ENCODE results near the gene KIF25. TPM values are rescaled to one million over a fixed set of nuclear protein-coding genes. Genes with fewer than 3 reads are reported as not detected.

Gene KIF25
- total and polyA plus RNA-seq, 9 donors: 0.32 to 1.2 (median 0.74) TPM; not detected in 4

DNA sequence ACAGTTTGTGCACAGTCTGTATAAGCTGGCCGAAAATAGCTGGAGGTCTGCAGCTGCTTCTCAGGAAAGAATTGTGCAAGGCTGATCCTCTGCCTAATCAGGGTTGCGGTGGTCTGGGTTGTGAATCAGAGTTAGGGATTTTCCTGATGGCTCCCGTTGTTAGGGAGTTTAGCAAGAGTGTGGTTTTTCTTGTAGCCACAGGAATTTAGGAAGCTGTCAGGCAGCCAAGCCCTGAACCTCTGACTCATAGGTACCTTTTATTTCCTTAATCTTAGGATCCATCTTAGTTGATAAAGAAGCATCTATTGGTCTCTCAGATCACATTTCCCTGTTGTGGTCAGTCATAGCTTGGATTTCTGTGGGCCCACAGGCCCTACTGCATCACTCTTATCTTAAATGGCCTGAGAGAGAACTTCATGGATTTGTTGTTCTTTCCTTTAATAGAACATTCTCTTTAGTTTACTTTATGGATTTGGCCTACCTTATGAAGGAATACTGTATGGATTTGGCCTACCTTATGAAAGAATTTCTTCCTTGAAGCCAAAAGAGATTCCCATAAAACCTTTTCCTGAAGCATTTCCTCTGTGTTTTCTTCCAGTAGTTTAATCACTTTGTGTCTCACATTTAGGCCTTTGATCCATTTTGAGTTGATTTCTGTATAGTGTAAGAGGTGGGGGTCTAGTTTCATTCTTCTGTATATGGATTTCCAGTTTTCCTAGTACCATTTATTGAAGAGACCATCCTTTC is 10.3 kb downstream of the KIF25 start:
- TF ChIP-seq POLR2A (IDR thresholded peaks at IDR 0.05) (no peak), EP300 (IDR thresholded peaks at IDR 0.05) (no peak)
- TF ChIP-seq, protein P1, sequence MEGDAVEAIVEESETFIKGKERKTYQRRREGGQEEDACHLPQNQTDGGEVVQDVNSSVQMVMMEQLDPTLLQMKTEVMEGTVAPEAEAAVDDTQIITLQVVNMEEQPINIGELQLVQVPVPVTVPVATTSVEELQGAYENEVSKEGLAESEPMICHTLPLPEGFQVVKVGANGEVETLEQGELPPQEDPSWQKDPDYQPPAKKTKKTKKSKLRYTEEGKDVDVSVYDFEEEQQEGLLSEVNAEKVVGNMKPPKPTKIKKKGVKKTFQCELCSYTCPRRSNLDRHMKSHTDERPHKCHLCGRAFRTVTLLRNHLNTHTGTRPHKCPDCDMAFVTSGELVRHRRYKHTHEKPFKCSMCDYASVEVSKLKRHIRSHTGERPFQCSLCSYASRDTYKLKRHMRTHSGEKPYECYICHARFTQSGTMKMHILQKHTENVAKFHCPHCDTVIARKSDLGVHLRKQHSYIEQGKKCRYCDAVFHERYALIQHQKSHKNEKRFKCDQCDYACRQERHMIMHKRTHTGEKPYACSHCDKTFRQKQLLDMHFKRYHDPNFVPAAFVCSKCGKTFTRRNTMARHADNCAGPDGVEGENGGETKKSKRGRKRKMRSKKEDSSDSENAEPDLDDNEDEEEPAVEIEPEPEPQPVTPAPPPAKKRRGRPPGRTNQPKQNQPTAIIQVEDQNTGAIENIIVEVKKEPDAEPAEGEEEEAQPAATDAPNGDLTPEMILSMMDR (IDR thresholded peaks at IDR 0.05): no peak
- intact Hi-C loops (cut with DNase I): no loop called here

GRCh38 chr6:168009331-168009730 is 11.9 kb downstream of the KIF25 start:
- Histone ChIP-seq H3K4me1 (ENCODE audit: insufficient read depth) (peaks cover 3% of the 10 kb centered on the region), H3K36me3 (no peaks in the 10 kb centered on the region), H3K27me3 (no peaks in the 10 kb centered on the region), H3K4me3 (no peak overlapping the region), H3K27ac (no peak overlapping the region), H3K9me3 (no peaks in the 10 kb centered on the region)
- DNase-seq: no peak
- WGBS, 3 donors: 58 to 73% (median 69%) methylated on average over 3 of the region's 3 CpGs
- intact Hi-C loops (cut with DNase I): no loop called here
- TF ChIP-seq, protein P1 (IDR thresholded peaks at IDR 0.05): no peak
- TF ChIP-seq EP300 (IDR thresholded peaks at IDR 0.05): no peak
- TF ChIP-seq POLR2A (IDR thresholded peaks at IDR 0.05): no peak

More for the DNA sequence above, 10.3 kb downstream of the KIF25 start:
- Histone ChIP-seq H3K27me3 (no peaks in the 10 kb centered on the region), H3K36me3 (no peaks in the 10 kb centered on the region), H3K4me3 (no peak overlapping the region), H3K27ac (no peak overlapping the region), H3K4me1 (ENCODE audit: insufficient read depth) (no peaks in the 10 kb centered on the region), H3K9me3 (no peaks in the 10 kb centered on the region)
- DNase-seq: no peak
- WGBS, 3 donors: 2 to 14% (median 6%) methylated on average over 3 of the region's 3 CpGs

DNA sequence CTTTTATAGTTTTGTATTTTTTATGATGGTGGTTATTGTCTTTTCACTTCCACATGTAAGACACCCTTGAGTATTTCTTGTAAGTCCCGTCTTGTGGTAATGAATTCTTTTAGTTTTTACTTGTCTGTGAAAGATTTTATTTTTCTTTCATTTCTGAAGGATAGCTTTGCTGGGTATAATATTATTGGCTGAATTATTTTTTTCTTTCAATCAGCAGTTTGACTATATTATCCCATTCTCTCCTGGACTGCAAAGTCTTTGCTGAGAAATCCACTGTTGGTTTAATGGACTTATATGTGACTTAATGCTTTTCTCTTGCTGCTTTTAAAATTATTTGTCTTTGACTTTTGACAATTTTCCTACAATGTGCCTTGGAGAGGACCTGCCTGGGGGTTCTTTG is 13.8 kb downstream of the KIF25 start:
- WGBS, 3 donors: 89 to 95% (median 89%) methylated on average over 1 of the region's 1 CpG
- TF ChIP-seq POLR2A (IDR thresholded peaks at IDR 0.05): no peak
- TF ChIP-seq, protein P1 (IDR thresholded peaks at IDR 0.05): no peak
- TF ChIP-seq EP300 (IDR thresholded peaks at IDR 0.05): no peak
- intact Hi-C loops (cut with DNase I): no loop called here
- Histone ChIP-seq H3K27ac (no peak overlapping the region), H3K9me3 (no peaks in the 10 kb centered on the region), H3K4me1 (ENCODE audit: insufficient read depth) (peaks cover 5% of the 10 kb centered on the region), H3K4me3 (no peak overlapping the region), H3K36me3 (no peaks in the 10 kb centered on the region), H3K27me3 (no peaks in the 10 kb centered on the region)
- DNase-seq: no peak

DNA sequence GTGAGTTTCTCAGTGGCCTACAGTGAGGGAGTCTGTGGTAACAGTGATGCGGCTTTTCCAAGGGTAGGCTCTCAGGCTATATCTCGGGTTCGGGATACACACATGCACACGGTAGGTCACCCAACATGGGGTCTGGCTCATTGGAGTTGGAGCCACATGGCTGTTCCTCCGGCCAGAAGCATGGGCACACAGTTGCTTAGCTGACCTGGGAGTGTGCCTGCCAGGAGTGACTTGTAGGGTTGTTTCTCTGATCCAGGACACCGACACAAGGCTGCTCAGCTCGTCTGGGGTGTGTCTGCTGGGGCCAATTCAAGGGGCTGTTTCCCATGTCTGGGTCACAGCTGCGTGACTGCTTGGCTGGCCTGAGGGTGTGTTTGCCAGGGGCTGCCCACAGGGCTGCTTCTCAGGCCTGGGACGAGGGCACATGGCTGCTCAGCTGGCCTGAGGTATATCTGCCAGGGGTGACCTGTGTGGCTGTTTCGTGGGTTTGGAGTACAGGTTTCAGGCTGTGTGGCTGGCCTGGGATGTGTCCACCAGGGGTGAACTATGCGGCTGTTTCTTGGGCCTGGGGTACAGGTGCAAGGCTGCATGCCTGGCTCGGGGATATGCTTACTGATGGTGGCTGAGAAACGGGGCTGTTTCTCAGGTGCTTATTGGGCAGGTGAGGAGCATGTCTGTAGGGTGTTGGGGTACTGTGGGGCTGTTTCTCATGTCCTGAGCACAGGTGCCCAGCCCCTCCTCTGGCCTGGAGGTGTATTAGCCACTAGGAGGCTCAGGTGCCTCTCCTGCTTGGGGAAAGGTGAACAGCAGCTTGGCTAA is 15.2 kb downstream of the KIF25 start:
- 78 to 96% (median 82%) methylated on average over 13 of the region's 13 CpGs for WGBS, 3 donors
- Histone ChIP-seq H3K27me3 (no peaks in the 10 kb centered on the region), H3K9me3 (no peaks in the 10 kb centered on the region), H3K4me1 (ENCODE audit: insufficient read depth) (peaks cover 12% of the 10 kb centered on the region), H3K4me3 (no peak overlapping the region), H3K27ac (no peak overlapping the region), H3K36me3 (no peaks in the 10 kb centered on the region)
- no peak for TF ChIP-seq POLR2A (IDR thresholded peaks at IDR 0.05)
- TF ChIP-seq, protein P1 (IDR thresholded peaks at IDR 0.05): no peak
- TF ChIP-seq EP300 (IDR thresholded peaks at IDR 0.05): no peak
- intact Hi-C loops (cut with DNase I): no loop called here
- DNase-seq: no peak

Data from ovary (tissue), 9 donors.